ENCODE measurements around the gene IL32.

- TF ChIP-seq, protein P1, sequence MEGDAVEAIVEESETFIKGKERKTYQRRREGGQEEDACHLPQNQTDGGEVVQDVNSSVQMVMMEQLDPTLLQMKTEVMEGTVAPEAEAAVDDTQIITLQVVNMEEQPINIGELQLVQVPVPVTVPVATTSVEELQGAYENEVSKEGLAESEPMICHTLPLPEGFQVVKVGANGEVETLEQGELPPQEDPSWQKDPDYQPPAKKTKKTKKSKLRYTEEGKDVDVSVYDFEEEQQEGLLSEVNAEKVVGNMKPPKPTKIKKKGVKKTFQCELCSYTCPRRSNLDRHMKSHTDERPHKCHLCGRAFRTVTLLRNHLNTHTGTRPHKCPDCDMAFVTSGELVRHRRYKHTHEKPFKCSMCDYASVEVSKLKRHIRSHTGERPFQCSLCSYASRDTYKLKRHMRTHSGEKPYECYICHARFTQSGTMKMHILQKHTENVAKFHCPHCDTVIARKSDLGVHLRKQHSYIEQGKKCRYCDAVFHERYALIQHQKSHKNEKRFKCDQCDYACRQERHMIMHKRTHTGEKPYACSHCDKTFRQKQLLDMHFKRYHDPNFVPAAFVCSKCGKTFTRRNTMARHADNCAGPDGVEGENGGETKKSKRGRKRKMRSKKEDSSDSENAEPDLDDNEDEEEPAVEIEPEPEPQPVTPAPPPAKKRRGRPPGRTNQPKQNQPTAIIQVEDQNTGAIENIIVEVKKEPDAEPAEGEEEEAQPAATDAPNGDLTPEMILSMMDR (IDR thresholded peaks at IDR 0.05): no peak
- no peak for TF ChIP-seq POLR2A (IDR thresholded peaks at IDR 0.05)
Observed at GRCh38 chr16:3098459-3099394, 33.3 kb downstream of the IL32 start, which contains the start of gene ZSCAN10.
